ENCODE measurements around the gene DAB2IP.

The DAB2IP gene

GRCh38 chr9:121684381-121685145 lies 33.1 kb downstream of the DAB2IP start:
- TF ChIP-seq CTCF (IDR thresholded peaks at IDR 0.05; ENCODE audit: low read depth, low read length) = peak; percentile 82
- in situ Hi-C loops (cut with HindIII; ENCODE audit: low sequenced_read_pairs) = no loop called here
- DNase-seq (ENCODE audit: low read depth, low spot score) = no peak
- H3K4me3 ChIP-seq (ENCODE audit: low read depth, low read length) = no peak overlapping the region

- DNase-seq (ENCODE audit: low read depth, low spot score) = no peak
- TF ChIP-seq CTCF (IDR thresholded peaks at IDR 0.05; ENCODE audit: low read depth, low read length) = no peak
- no peak overlapping the region for H3K4me3 ChIP-seq (ENCODE audit: low read depth, low read length)
- in situ Hi-C loops (cut with HindIII; ENCODE audit: low sequenced_read_pairs) = no loop called here
Measured at GRCh38 chr9:121685146-121685794, 33.8 kb downstream of the DAB2IP start.

- in situ Hi-C loops (cut with HindIII; ENCODE audit: low sequenced_read_pairs) = no loop called here
- no peak for TF ChIP-seq CTCF (IDR thresholded peaks at IDR 0.05; ENCODE audit: low read depth, low read length)
- no peak for DNase-seq (ENCODE audit: low read depth, low spot score)
- H3K4me3 ChIP-seq (ENCODE audit: low read depth, low read length) = no peak overlapping the region
Measured at GRCh38 chr9:121685795-121686377, 34.5 kb downstream of the DAB2IP start.

- peak; percentile 95 for TF ChIP-seq CTCF (IDR thresholded peaks at IDR 0.05; ENCODE audit: low read depth, low read length)
- in situ Hi-C loops (cut with HindIII; ENCODE audit: low sequenced_read_pairs) = no loop called here
- DNase-seq (ENCODE audit: low read depth, low spot score) = peak; percentile 70
- no peak overlapping the region for H3K4me3 ChIP-seq (ENCODE audit: low read depth, low read length)
Measured at GRCh38 chr9:121686930-121687541, 35.6 kb downstream of the DAB2IP start.

- in situ Hi-C loops (cut with HindIII; ENCODE audit: low sequenced_read_pairs) = no loop called here
- no peak overlapping the region for H3K4me3 ChIP-seq (ENCODE audit: low read depth, low read length)
- DNase-seq (ENCODE audit: low read depth, low spot score) = no peak
- TF ChIP-seq CTCF (IDR thresholded peaks at IDR 0.05; ENCODE audit: low read depth, low read length) = no peak
Measured at GRCh38 chr9:121688146-121688680, 36.8 kb downstream of the DAB2IP start.

GRCh38 chr9:121688681-121689080 lies 37.2 kb downstream of the DAB2IP start:
- in situ Hi-C loops (cut with HindIII; ENCODE audit: low sequenced_read_pairs) = no loop called here
- no peak for DNase-seq (ENCODE audit: low read depth, low spot score)
- no peak overlapping the region for H3K4me3 ChIP-seq (ENCODE audit: low read depth, low read length)
- TF ChIP-seq CTCF (IDR thresholded peaks at IDR 0.05; ENCODE audit: low read depth, low read length) = no peak

Measured in astrocyte of the spinal cord (primary cell).